ENCODE measurements around the gene MRPL36.
"Not testable (repeated sequence)": the region's sequence is repeated elsewhere in the genome, so short reads cannot be mapped to it uniquely, and the experiment has no call there.

MRPL36 gene

GRCh38 chr5:1793966-1794900 lies 5.4 kb downstream of the MRPL36 start:
- TF ChIP-seq L3MBTL2 (conservative IDR thresholded peaks at IDR 0.05) (no peak), HDGF (IDR thresholded peaks at IDR 0.05; ENCODE audit: borderline replicate concordance) (no peak), BHLHE40 (IDR thresholded peaks at IDR 0.05; ENCODE audit: borderline replicate concordance) (no peak), TARDBP (IDR thresholded peaks at IDR 0.05) (no peak), ARNT (IDR thresholded peaks at IDR 0.05) (no peak), SUZ12 (IDR thresholded peaks at IDR 0.05) (no peak)
- CTCF ChIA-PET = no interaction called here
- POLR2A ChIA-PET = no interaction called here
- DNase-seq (ENCODE audit: extremely low spot score) = no peak

GRCh38 chr5:1793301-1793740 lies 6.3 kb downstream of the MRPL36 start:
- TF ChIP-seq HDGF (IDR thresholded peaks at IDR 0.05; ENCODE audit: borderline replicate concordance) (no peak), FOXM1 (IDR thresholded peaks at IDR 0.05; ENCODE audit: borderline replicate concordance) (no peak), FOXA1 (IDR thresholded peaks at IDR 0.05) (no peak), CTBP1 (IDR thresholded peaks at IDR 0.05; ENCODE audit: borderline replicate concordance) (no peak), LEF1 (IDR thresholded peaks at IDR 0.05; ENCODE audit: borderline replicate concordance) (no peak), ARNT (IDR thresholded peaks at IDR 0.05) (no peak)
- DNase-seq (ENCODE audit: extremely low spot score) = no peak
- ChIA-PET POLR2A (no interaction called here), CTCF (no interaction called here)

- POLR2A ChIA-PET = no interaction called here
- CTCF ChIA-PET = no interaction called here
- no peak for DNase-seq (ENCODE audit: extremely low spot score)
- TF ChIP-seq SP1 (IDR thresholded peaks at IDR 0.05) = no peak
- no peak for TF ChIP-seq ARNT (IDR thresholded peaks at IDR 0.05)
- TF ChIP-seq FOXA1 (IDR thresholded peaks at IDR 0.05) = no peak
- no peak for TF ChIP-seq TARDBP (IDR thresholded peaks at IDR 0.05)
- no peak for TF ChIP-seq CTBP1 (IDR thresholded peaks at IDR 0.05; ENCODE audit: borderline replicate concordance)
- TF ChIP-seq PKNOX1 (IDR thresholded peaks at IDR 0.05) = no peak
- TF ChIP-seq NFRKB (IDR thresholded peaks at IDR 0.05) = no peak
- TF ChIP-seq HDGF (IDR thresholded peaks at IDR 0.05; ENCODE audit: borderline replicate concordance) = no peak
- TF ChIP-seq FOXM1 (IDR thresholded peaks at IDR 0.05; ENCODE audit: borderline replicate concordance) = no peak
- no peak for TF ChIP-seq FOXK2 (IDR thresholded peaks at IDR 0.05)
- no peak for TF ChIP-seq ZNF384 (IDR thresholded peaks at IDR 0.05)
- no peak for TF ChIP-seq BHLHE40 (IDR thresholded peaks at IDR 0.05; ENCODE audit: borderline replicate concordance)
- TF ChIP-seq ELF4 (IDR thresholded peaks at IDR 0.05) = no peak
- no peak for TF ChIP-seq L3MBTL2 (conservative IDR thresholded peaks at IDR 0.05)
- no peak for TF ChIP-seq LEF1 (IDR thresholded peaks at IDR 0.05; ENCODE audit: borderline replicate concordance)
Observed at GRCh38 chr5:1792842-1793266, 6.8 kb downstream of the MRPL36 start.

- POLR2A ChIA-PET = no interaction called here
- DNase-seq (ENCODE audit: extremely low spot score) = no peak
- CTCF ChIA-PET = no interaction called here
- TF ChIP-seq NFRKB (IDR thresholded peaks at IDR 0.05) = no peak
- TF ChIP-seq BHLHE40 (IDR thresholded peaks at IDR 0.05; ENCODE audit: borderline replicate concordance) = no peak
- no peak for TF ChIP-seq ZNF384 (IDR thresholded peaks at IDR 0.05)
- no peak for TF ChIP-seq ELF4 (IDR thresholded peaks at IDR 0.05)
- no peak for TF ChIP-seq FOXK2 (IDR thresholded peaks at IDR 0.05)
- no peak for TF ChIP-seq LEF1 (IDR thresholded peaks at IDR 0.05; ENCODE audit: borderline replicate concordance)
- no peak for TF ChIP-seq PKNOX1 (IDR thresholded peaks at IDR 0.05)
- TF ChIP-seq ARNT (IDR thresholded peaks at IDR 0.05) = no peak
- no peak for TF ChIP-seq SUZ12 (IDR thresholded peaks at IDR 0.05)
- no peak for TF ChIP-seq FOXM1 (IDR thresholded peaks at IDR 0.05; ENCODE audit: borderline replicate concordance)
- TF ChIP-seq FOXA1 (IDR thresholded peaks at IDR 0.05) = no peak
Observed at GRCh38 chr5:1791176-1791575, 8.5 kb downstream of the MRPL36 start.

GRCh38 chr5:1789834-1790471 lies 9.7 kb downstream of the MRPL36 start:
- DNase-seq (ENCODE audit: extremely low spot score) = no peak
- no peak for TF ChIP-seq HDGF (IDR thresholded peaks at IDR 0.05; ENCODE audit: borderline replicate concordance)
- no peak for TF ChIP-seq SP1 (IDR thresholded peaks at IDR 0.05)
- TF ChIP-seq FOXA1 (IDR thresholded peaks at IDR 0.05) = no peak
- no peak for TF ChIP-seq FOXK2 (IDR thresholded peaks at IDR 0.05)
- no peak for TF ChIP-seq PKNOX1 (IDR thresholded peaks at IDR 0.05)
- no peak for TF ChIP-seq FOXM1 (IDR thresholded peaks at IDR 0.05; ENCODE audit: borderline replicate concordance)
- TF ChIP-seq L3MBTL2 (conservative IDR thresholded peaks at IDR 0.05) = no peak
- TF ChIP-seq ARNT (IDR thresholded peaks at IDR 0.05) = no peak
- TF ChIP-seq LEF1 (IDR thresholded peaks at IDR 0.05; ENCODE audit: borderline replicate concordance) = no peak
- TF ChIP-seq ELF4 (IDR thresholded peaks at IDR 0.05) = no peak
- TF ChIP-seq ZNF384 (IDR thresholded peaks at IDR 0.05) = no peak
- no peak for TF ChIP-seq SUZ12 (IDR thresholded peaks at IDR 0.05)
- ChIA-PET POLR2A (no interaction called here), CTCF (no interaction called here)

GRCh38 chr5:1789438-1789833 lies 10.2 kb downstream of the MRPL36 start:
- POLR2A ChIA-PET; DNase-seq (ENCODE audit: extremely low spot score); CTCF ChIA-PET: not testable (repeated sequence)

Measured in HEK293T (cell line).